Mammary epithelial cell (primary cell): ENCODE measurements around the gene NPTXR.

Experiments used
- CTCF ChIP-seq, 2 donors: IDR thresholded peaks in 1 of 2; conservative IDR thresholded peaks in 1 of 2; 2 replicates each; pipeline ENCODE4 v1.5.1; 2011 to 2012; ENCODE audit warnings: inconsistent platforms in 2 of 2, low read length in 2 of 2, mild to moderate bottlenecking in 2 of 2, control low read depth in 1 of 2, low read depth in 1 of 2; ENCODE audit not compliant: insufficient read depth in 1 of 2; ENCODE audit errors: extremely low read depth in 1 of 2
- EZH2 ChIP-seq: IDR thresholded peaks from 2 replicates; pipeline ENCODE4 v1.6.1; 2012; ENCODE audit warnings: low read length, inconsistent platforms, borderline replicate concordance

GRCh38 chr22:38878001-38878400 is 34.2 kb upstream of the NPTXR start:
- no peak for TF ChIP-seq CTCF (conservative IDR thresholded peaks at IDR 0.05 in 1 of 2, IDR thresholded peaks at IDR 0.05 in 1 of 2; ENCODE audit: extremely low read depth in 1 of 2, insufficient read depth in 1 of 2, low read depth in 1 of 2, low read length in 2 of 2)
- no peak for TF ChIP-seq EZH2
